ENCODE data around the gene PHACTR1.
"Not testable (repeated sequence)": the region's sequence is repeated elsewhere in the genome, so short reads cannot be mapped to it uniquely, and the experiment has no call there.

Gene PHACTR1

GRCh38 chr6:12911427-12911826, 194.9 kb downstream of the PHACTR1 start:
- peak; percentile 55 for DNase-seq

- DNase-seq: no peak
These were observed 196.6 kb downstream of the PHACTR1 start for GRCh38 chr6:12913201-12913600.

- no peak for DNase-seq
These were observed 199.4 kb downstream of the PHACTR1 start for GRCh38 chr6:12916006-12916405.

- no peak for DNase-seq
These were observed 200.0 kb downstream of the PHACTR1 start for GRCh38 chr6:12916420-12917136.

DNA sequence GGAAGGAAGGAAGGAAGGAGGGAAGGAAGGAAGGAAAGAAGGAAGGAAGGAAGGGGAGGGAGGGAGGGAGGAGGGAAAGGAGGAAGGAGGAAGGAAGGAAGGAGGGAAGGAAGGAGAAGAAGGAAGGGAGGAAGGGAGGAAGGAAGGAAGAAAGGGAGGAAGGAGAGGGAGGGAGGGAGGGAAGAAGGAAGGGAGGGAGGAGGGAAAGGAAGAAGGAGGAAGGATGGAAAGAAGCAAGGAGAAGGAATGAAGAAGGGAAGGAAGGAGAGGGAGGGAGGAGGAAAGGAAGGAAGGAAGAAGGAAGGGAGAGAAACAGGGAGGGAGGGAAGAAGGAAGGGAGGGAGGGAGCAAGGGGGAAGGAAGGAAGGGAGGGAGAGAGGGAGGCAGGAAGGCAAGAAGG, 204.9 kb downstream of the PHACTR1 start:
- no peak for DNase-seq

- DNase-seq: no peak
These were observed 207.2 kb downstream of the PHACTR1 start for GRCh38 chr6:12923644-12924235.

- no peak for DNase-seq
These were observed 208.3 kb downstream of the PHACTR1 start for GRCh38 chr6:12924911-12925310.

- peak; percentile 58 for DNase-seq
These were observed 211.2 kb downstream of the PHACTR1 start for GRCh38 chr6:12927746-12928145.

DNA sequence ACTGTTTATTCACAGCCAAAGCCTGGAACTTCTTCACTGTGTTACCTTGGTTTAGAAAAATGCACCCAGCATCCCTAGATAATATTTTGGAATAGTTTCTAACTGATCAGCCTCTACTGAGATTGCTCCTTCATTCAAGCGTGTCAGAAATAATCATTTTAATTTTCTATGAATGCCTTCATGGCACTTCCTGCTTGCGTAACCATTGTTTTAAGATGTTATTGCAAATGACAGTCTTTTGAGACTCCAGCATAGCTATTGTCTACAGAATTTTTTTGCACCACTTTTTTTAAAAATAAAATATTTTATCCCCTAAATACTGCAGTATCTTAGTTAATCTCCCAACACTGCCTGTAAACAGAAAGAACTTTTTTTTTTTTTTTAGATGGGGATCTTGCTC, 213.1 kb downstream of the PHACTR1 start:
- DNase-seq: no peak

- no peak for DNase-seq
These were observed 215.1 kb downstream of the PHACTR1 start for GRCh38 chr6:12931639-12932038.

GRCh38 chr6:12935637-12936036, 219.1 kb downstream of the PHACTR1 start:
- no peak for DNase-seq

- DNase-seq: no peak
These were observed 221.4 kb downstream of the PHACTR1 start for GRCh38 chr6:12937971-12938370.

DNA sequence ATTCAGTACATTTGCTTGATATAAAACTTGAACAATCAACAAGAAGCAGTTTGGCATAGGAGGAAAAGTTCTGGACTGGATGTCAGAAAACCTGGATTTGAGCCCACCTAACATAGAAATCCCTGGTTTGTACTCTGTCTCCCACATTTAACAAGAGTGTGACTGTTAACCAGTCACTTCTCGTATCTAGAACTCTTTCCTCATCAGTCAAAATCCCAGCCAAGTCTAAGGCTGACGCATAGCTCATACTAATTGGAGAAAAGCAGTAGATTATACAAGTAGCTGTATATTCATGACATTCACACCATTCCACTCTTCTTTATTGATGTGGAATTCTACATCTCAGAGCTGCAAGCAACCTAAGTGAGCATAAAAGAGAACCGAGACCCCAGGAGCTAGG, 222.7 kb downstream of the PHACTR1 start:
- DNase-seq: no peak

DNA sequence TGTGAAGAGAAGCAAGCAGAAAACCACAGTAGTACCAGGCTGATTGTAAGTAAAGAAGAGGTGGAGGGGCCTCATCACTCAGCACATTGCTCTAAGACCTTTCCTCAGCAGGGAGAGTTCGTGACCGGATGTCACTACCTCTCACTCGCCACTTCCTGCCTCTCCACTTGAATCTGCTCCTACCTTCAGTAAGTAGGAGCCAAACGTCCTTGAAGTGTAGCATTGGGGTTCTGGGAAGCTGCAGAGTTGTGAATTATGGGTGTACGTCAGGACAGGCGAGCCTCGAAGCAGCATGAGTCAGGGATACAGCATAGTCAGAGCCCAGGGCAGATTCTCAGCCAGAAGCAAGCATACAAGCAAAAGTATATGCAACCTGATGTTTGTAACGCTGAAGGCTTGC, 224.9 kb downstream of the PHACTR1 start:
- no peak for DNase-seq

GRCh38 chr6:12943549-12943948, 227.0 kb downstream of the PHACTR1 start:
- DNase-seq: no peak

GRCh38 chr6:12944001-12944400, 227.4 kb downstream of the PHACTR1 start:
- no peak for DNase-seq

GRCh38 chr6:12944528-12944927, 228.0 kb downstream of the PHACTR1 start:
- DNase-seq: not testable (repeated sequence)

GRCh38 chr6:12947151-12947871, 230.7 kb downstream of the PHACTR1 start:
- DNase-seq: no peak

DNA sequence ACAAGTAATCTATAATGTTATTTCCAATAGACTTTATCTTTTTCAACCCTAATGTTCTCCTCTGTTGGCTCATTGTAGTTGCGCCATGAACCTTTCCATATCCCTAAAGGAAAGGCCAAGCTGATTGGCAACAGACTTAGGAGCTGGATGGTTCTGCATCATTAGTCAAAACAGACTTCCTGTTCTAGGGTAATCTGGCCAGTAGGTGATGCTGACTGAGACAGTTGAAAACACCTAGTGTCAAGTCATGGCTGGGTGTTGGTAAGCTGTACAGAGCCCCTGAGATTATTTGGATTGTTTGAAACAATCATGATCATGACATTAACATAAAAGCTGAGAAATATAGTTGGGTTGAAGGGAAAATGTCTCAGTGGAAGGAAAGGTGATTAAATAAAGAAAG, 231.4 kb downstream of the PHACTR1 start:
- DNase-seq: no peak

- no peak for DNase-seq
These were observed 234.4 kb downstream of the PHACTR1 start for GRCh38 chr6:12950976-12951375.

DNA sequence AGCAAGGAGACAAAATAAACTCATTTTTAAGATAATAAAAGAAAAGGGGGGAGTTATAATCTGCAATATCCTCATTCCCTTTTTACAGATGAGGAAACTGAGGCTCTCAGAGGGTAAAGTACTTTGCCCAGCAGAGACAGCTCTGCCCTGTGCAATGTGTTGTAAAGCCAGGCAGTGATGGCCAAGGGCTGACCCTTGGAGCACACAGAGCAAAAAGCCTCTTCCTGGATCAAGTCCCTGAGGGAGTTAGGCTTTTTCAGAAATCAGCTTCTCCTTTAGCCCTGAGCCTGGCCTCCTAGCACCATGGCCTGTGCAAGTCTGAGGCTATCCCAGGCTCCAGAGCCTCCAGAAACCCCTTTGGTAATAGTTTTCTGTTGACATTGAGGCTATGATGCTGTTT, 234.8 kb downstream of the PHACTR1 start:
- no peak for DNase-seq

GRCh38 chr6:12952318-12952717, 235.8 kb downstream of the PHACTR1 start:
- DNase-seq: peak; percentile 60

GRCh38 chr6:12955956-12956355, 239.4 kb downstream of the PHACTR1 start:
- DNase-seq: no peak

GRCh38 chr6:12956991-12957320, 240.4 kb downstream of the PHACTR1 start:
- no peak for DNase-seq
